Keratinocyte (primary cell): Measurements from ENCODE around the gene SETBP1.

Source experiments
- CTCF ChIP-seq, 3 experiments: IDR thresholded peaks in 1 of 3; conservative IDR thresholded peaks in 1 of 3; optimal IDR thresholded peaks in 1 of 3; 2 replicates in 2 of 3; 3 replicates in 1 of 3; pipeline versions ENCODE3 to v1.5.1; 2011; ENCODE audit warnings: low read length in 3 of 3, mild to moderate bottlenecking in 3 of 3, moderate library complexity in 2 of 3, control low read depth in 1 of 3, inconsistent platforms in 1 of 3; ENCODE audit not compliant: insufficient read depth in 2 of 3; ENCODE audit errors: extremely low read depth in 1 of 3
- EZH2 ChIP-seq: IDR thresholded peaks from one replicate; pipeline ENCODE4 v1.6.1; 2012; ENCODE audit warnings: inconsistent platforms, mild to moderate bottlenecking, low read length, moderate library complexity

GRCh38 chr18:44723411-44723810 lies 42.7 kb downstream of the SETBP1 start:
- no peak for TF ChIP-seq CTCF (optimal IDR thresholded peaks at IDR 0.05 in 1 of 3, IDR thresholded peaks at IDR 0.05 in 1 of 3, conservative IDR thresholded peaks at IDR 0.05 in 1 of 3; ENCODE audit: extremely low read depth in 1 of 3, insufficient read depth in 2 of 3, low read length in 3 of 3)
- TF ChIP-seq EZH2 = no peak
